Measurements from ENCODE around the gene KRT35.

Gene KRT35

DNA sequence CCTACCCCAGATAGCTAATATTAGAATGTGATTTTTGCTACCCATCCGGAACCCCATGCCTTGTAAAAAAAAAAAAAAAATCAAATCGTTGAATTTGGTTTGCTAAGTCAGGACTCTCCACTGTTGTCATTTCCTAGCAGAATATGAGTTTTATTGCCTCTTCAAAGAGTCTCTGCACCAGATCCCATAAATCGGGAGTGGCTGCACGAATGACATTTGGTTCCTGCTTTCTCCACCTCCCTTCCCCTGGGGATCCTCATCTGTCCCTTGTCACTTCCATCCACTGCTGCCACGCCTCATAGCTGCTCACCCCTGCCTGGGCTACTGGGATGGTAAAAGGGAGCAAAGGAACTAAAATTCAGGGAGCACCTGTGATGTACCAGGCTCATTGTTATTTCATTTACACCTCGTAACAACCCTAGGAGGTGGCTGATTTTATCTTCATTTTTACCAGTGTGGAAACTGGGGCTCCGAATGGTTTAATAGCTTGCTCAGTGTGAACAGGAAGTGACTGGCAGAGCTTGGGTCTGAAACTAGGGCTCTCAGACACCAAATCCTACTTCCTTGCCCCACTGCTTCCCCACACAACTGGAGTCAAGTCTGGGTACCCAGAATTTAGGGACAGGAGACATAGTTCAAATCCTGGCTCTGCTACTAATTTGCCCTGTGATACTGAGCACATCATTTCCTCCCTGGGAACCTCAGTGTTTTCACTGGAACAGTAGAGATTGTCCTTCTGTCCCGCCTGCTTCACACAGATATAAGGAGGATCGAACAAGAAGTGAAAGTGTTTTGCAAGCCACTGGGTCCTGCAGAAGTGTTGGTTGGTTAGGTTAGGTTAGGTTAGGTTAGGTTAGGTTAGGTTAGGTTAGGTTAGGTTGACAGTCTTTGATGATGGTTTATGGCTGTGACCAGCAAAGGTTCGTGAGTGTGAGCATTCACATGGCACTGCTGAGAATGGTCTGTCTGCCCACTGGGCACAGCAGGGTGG lies 9.3 kb upstream of the KRT35 start:
- in situ Hi-C loops (cut with MboI; ENCODE audit: low sequenced_read_pairs): no loop called here

GRCh38 chr17:41489531-41489930 lies 8.6 kb upstream of the KRT35 start, which contains the start of gene KRT36:
KRT36 (minus strand) TSS chr17:41489910; CDS start chr17:41489864, 46 bp downstream.
- in situ Hi-C loops (cut with MboI; ENCODE audit: low sequenced_read_pairs): no loop called here

DNA sequence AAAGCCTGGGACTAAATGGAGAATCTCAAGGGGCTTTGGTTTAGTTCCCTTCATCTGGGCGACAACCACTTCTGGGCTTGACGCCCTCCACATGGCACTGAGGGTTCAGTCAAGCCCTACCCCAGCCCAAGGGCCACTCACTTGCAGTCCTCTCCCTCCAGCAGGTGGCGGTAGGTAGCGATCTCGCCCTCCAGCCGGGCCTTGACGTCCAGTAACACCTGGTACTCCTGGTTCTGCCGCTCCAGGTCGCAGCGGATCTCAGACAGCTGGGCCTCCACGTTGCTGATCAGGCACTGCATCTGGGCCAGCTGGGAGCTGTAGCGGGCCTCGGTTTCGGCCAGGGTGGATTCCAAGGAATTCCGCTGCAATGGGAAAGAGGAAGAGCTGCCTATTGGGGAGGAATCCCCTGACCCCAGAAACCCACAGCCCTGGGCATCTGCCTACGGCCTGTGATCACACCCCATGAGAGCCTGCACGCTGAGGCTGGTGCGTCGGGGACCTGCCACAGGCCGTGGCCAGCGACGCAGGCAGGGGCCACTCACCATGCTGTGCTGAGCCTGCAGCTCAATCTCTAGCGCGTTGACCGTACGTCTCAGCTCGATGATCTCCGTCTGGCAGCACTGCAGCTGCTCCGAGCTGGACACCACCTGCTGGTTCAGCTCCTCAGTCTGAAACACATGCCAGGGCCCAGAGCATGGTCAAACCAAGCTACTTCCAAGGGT lies 6.0 kb upstream of the KRT35 start:
- in situ Hi-C loops (cut with MboI; ENCODE audit: low sequenced_read_pairs): no loop called here

DNA sequence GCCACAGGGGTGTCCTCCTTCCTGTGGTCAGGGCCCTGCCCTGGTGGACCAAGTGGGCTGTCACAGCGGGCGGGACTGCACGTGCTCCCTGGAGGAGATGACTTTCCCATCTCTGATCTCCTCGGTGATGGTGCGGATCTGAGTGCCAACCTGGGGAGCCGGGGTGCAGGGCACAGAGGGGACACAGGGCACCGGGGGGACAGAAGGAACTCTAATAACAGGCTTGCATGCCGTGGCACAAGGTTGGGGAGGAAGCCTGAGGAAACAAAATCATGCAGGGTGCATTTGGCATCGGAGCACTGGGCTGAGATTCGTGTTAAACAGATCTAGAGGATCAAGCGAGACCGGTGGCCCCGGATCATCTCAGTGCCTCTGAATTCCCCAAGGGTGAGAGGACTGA lies 5.4 kb upstream of the KRT35 start:
- in situ Hi-C loops (cut with MboI; ENCODE audit: low sequenced_read_pairs): no loop called here

DNA sequence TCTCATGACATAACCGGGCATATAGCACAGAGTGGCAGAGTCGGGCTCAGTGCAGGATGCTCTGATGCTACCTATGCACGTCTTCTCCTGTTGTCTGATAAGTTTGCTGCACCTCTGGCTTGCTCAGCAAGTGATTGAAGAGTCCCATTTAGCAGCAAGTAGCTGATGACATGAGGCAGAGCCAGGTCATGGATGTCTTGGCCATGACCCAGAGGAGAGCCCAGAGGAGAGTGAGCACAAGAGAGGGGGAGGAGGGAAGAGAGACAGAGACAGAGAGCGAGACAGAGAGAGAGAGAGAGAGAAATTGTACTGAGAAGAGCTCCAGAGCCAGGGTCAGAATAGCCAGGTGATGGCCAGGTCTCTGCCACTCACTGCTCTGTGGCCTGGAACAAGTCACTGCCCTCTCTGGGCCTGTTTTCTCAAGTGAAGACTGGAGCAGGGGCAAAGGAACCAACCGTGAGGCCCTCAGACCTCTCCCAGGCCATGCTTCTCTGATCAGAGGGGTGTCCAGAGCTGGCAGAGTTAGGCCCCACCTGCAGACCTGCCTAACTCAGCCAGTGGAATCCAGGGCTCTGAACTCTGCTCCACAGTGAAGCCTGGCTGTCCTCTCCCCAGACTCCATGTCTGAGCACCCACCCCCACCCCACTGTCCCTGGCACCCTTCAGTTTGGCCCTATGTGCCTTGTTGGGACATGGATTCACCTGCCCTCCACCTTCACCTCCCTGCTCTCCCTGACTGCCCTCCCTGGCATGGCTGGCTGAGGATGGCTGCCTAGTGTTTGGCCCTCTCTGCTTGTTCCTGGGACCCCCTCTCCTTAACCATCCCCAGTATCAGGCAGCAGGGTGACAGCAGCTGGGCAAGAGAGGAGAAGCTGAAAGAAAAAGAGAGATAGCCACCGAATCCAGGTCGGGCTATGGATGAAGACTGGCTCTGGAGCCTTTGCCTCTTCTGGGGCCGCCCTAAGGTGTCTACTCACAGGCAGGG lies 4.3 kb upstream of the KRT35 start:
- in situ Hi-C loops (cut with MboI; ENCODE audit: low sequenced_read_pairs): no loop called here

GRCh38 chr17:41483991-41484826 lies 3.3 kb upstream of the KRT35 start:
- in situ Hi-C loops (cut with MboI; ENCODE audit: low sequenced_read_pairs): no loop called here

DNA sequence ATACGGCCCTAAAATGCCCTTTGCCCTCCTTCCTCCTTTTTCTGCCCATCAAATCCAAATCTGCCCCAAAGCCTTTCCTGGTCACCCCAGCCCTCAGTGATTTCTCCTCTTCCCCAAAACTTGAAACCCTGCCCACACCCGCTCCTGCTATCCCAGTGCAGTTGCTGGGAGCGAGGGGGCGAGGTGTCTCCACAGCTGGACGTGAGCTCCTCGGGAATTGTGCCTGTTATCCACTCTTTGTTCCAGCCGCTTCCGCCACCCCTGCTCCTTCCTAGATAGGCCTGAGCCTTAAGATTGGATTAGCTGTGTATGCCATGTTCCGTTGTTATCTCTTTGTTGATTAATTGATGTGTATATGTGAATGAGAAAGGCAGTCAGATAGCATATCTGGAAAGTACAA lies 2.6 kb upstream of the KRT35 start:
- in situ Hi-C loops (cut with MboI; ENCODE audit: low sequenced_read_pairs): no loop called here

GRCh38 chr17:41480581-41480980 lies 370 bp downstream of the KRT35 start:
- in situ Hi-C loops (cut with MboI; ENCODE audit: low sequenced_read_pairs): no loop called here

DNA sequence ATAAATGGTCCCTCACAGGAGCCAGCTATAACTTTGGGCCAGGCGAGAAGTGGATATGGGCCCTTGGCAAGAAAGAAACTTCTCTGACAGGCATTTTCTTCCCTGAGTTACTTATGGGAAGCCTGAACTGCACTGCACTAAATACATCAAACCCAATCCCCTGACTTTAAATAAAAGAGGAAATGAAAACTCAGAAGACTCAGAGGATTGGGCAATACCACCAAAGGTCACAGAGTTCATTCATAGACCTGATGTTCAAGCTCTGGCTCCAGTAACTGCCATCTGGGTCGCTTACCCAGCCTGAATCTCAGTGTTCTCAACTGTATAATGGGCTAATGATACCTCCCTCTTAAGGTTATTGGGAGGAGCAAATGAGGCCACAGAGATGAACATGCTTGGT lies 815 bp downstream of the KRT35 start:
- in situ Hi-C loops (cut with MboI; ENCODE audit: low sequenced_read_pairs): no loop called here

- in situ Hi-C loops (cut with MboI; ENCODE audit: low sequenced_read_pairs): no loop called here
Observed at GRCh38 chr17:41478237-41478636, 2.7 kb downstream of the KRT35 start.

GRCh38 chr17:41476866-41477815 lies 3.8 kb downstream of the KRT35 start:
- in situ Hi-C loops (cut with MboI; ENCODE audit: low sequenced_read_pairs): no loop called here

DNA sequence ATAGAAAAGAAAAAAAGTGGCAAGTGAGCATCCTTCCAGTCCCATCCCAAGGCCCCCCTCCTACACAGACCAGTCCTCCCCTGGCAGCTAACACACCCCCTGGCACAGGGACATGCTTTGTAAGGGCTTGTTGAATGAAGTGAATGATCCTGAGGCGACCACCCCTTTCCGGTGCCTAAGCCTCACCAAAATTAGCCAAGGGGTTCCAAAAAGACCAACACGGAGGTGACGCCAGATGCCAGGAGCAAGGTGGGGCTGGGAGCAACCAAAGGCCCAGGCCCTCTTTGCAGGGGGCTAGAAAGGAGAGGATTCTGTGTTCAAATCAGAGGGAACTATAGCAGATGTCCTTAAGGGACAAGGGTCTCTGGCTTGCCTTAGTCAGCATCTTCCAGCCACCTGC lies 5.5 kb downstream of the KRT35 start:
- in situ Hi-C loops (cut with MboI; ENCODE audit: low sequenced_read_pairs): no loop called here

GRCh38 chr17:41474863-41475262 lies 6.1 kb downstream of the KRT35 start:
- in situ Hi-C loops (cut with MboI; ENCODE audit: low sequenced_read_pairs): no loop called here

DNA sequence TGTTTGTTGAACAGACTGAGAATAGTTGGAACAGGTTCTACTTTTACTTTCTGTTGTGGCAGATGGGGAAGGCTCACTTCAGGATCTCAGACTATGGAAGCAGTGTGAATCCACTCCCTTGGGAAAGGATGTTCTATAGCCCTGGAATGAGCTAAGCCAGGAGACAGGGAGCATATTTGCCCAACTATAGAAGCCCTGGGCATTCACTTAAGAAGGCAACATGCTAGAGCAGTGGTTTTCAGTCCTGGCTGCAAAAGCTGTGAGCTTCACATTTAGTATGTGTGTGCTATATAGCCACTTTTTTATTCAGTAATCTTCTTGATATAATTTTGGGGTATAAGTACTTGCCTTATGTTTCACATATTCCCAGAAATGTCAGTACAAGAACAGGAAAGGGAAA lies 12.6 kb downstream of the KRT35 start:
- in situ Hi-C loops (cut with MboI; ENCODE audit: low sequenced_read_pairs): no loop called here

GRCh38 chr17:41467561-41467960 lies 13.4 kb downstream of the KRT35 start:
- in situ Hi-C loops (cut with MboI; ENCODE audit: low sequenced_read_pairs): no loop called here

DNA sequence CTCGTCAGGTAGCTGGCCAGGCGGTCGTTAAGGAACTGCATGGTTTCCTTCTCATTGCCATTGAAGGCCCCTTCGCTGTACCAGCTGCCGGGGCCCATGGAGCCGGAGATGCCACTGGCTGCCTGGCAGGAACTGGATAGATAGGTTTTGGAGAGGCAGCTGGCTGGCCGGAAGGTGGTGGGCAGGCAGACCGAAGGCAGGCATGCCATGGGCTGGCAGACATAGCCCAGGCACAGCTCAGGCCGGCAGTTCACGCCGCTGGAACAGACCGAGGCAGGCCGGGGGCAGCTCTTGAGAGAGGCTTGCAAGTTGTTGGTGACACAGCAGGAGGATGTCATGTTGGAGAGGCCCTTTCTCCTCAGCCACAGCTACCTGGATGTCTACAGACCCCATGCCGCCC lies 14.0 kb downstream of the KRT35 start, which contains the start of gene KRT32:
Gene KRT32, minus strand, starts transcription at position 399 of the 400 bp plus-strand sequence. Its CDS starts 61 bp downstream, at position 338.
- in situ Hi-C loops (cut with MboI; ENCODE audit: low sequenced_read_pairs): no loop called here

GRCh38 chr17:41464682-41465081 lies 16.3 kb downstream of the KRT35 start:
- in situ Hi-C loops (cut with MboI; ENCODE audit: low sequenced_read_pairs): no loop called here

GRCh38 chr17:41464173-41464572 lies 16.8 kb downstream of the KRT35 start:
- in situ Hi-C loops (cut with MboI; ENCODE audit: low sequenced_read_pairs): no loop called here

DNA sequence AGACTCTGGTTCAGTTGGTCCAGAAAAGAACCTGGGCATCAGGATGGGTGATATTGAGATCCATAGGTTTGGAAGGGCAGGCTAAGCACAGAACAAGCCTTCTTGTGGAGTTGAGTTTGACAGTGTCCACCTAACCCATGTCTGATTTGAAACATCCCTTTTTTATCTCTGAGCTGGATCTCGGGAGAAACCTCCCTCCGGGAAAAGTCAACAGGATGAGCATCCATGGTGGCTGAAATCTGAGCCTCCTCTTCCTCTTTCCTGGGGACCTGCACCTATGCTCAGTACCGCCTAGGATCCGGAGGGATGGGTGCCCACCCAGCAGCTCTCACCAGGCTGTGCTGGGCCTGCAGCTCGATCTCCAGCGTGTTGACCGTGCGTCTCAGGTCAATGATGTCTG lies 17.2 kb downstream of the KRT35 start:
- in situ Hi-C loops (cut with MboI; ENCODE audit: low sequenced_read_pairs): no loop called here

Measured in HL-60/S4 (cell line).